Smooth muscle cell (in vitro differentiated cells): ENCODE data around the gene CMTM5. TPM values are rescaled to one million over a fixed set of nuclear protein-coding genes. Genes with fewer than 3 reads are reported as not detected.

Source experiments
- DNase-seq: peaks from one replicate; lab custom pipeline; 2025; ENCODE audit not compliant: unreplicated experiment; lab: John Stamatoyannopoulos, UW
- H2AFZ ChIP-seq: fragments of 200-600 bp; sonication (generic); 2 replicates; pipeline ENCODE4 v1.6.0; 2016; ENCODE audit warnings: antibody characterized with exemption, low read depth, mild to moderate bottlenecking
- H3F3A ChIP-seq: fragments of 200-600 bp; sonication (generic); 2 replicates; pipeline ENCODE4 v1.6.0; 2017; ENCODE audit warnings: antibody characterized with exemption, low read depth
- H3K27ac ChIP-seq: fragments of 200-600 bp; sonication (generic); 2 replicates; pipeline ENCODE4 v1.5.1; 2016; ENCODE audit warnings: low read depth, mild to moderate bottlenecking
- H3K27me3 ChIP-seq: fragments of 200-600 bp; sonication (generic); 2 replicates; pipeline ENCODE4 v1.6.1; 2016; ENCODE audit warnings: low read depth, mild to moderate bottlenecking
- H3K36me3 ChIP-seq: fragments of 200-600 bp; sonication (generic); 2 replicates; pipeline ENCODE4 v1.5.1; 2016; ENCODE audit warnings: low read depth
- H3K4me1 ChIP-seq: fragments of 200-600 bp; sonication (generic); 2 replicates; pipeline ENCODE4 v1.5.1; 2016; ENCODE audit warnings: low read depth
- H3K4me2 ChIP-seq: fragments of 200-600 bp; sonication (generic); 2 replicates; pipeline ENCODE4 v1.6.0; 2016; ENCODE audit warnings: mild to moderate bottlenecking
- H3K4me3 ChIP-seq: fragments of 200-600 bp; sonication (generic); 2 replicates; pipeline ENCODE4 v1.5.1; 2016; ENCODE audit warnings: mild to moderate bottlenecking
- H3K79me2 ChIP-seq: fragments of 200-600 bp; sonication (generic); 2 replicates; pipeline ENCODE4 v1.6.0; 2016; ENCODE audit warnings: low read depth, mild to moderate bottlenecking
- H3K9ac ChIP-seq: fragments of 200-600 bp; sonication (generic); 2 replicates; pipeline ENCODE4 v1.6.0; 2016; ENCODE audit warnings: low read depth
- H3K9me3 ChIP-seq: fragments of 200-600 bp; sonication (generic); replicated peaks from 2 replicates; pipeline ENCODE4 v1.5.1; 2016; ENCODE audit warnings: low read depth
- H4K20me1 ChIP-seq: fragments of 200-600 bp; sonication (generic); 2 replicates; pipeline ENCODE4 v1.6.0; 2016; ENCODE audit warnings: low read depth
- WGBS: methylation state at CpG from one replicate; pipeline ENCODE4 v1.1.7; 2016; ENCODE audit warnings: low lambda C conversion rate; 5-methylcytosine and 5-hydroxymethylcytosine counted together
- polyA plus RNA-seq: library from polyadenylated mRNA; unstranded; fragments of >200 nt; fragmentation: Nextera tagmentation; extraction: Ambion mirVana; gene quantifications from 2 replicates; pipeline ENCODE4 v1.2.1, GENCODE V29; 2016
- total RNA-seq: library from RNA; depleted of rRNA; stranded (reverse); fragments of >200 nt; gene quantifications from 2 replicates; pipeline ENCODE4 v1.2.3, GENCODE V29; 2014
- TF ChIP-seq, protein P1 (sequence below): fragments of 200-600 bp; sonication (generic); IDR thresholded peaks from 2 replicates; pipeline ENCODE4 v1.5.1; 2017; ENCODE audit warnings: borderline replicate concordance, mild to moderate bottlenecking, antibody characterized with exemption; ENCODE audit not compliant: insufficient read depth, poor library complexity, severe bottlenecking

Gene CMTM5
- total and polyA plus RNA-seq, 2 experiments from 2014 or later, result 0.59 TPM; not detected in 1

GRCh38 chr14:23364164-23365035, 12.4 kb upstream of the CMTM5 start:
- peak overlapping the region; percentile 88 for H3K27ac ChIP-seq
- peaks cover 22% of the 10 kb centered on the region for H3F3A ChIP-seq
- 6% methylated on average over 17 of the region's 21 CpGs for WGBS
- H3K4me2 ChIP-seq, result peak overlapping the region; percentile 97
- H3K79me2 ChIP-seq, result peaks cover 49% of the 10 kb centered on the region
- peak overlapping the region; percentile 87 for H3K9ac ChIP-seq
- H3K4me1 ChIP-seq, result peaks cover 43% of the 10 kb centered on the region
- H3K27me3 ChIP-seq, result no peaks in the 10 kb centered on the region
- peaks cover 41% of the 10 kb centered on the region for H4K20me1 ChIP-seq
- H3K9me3 ChIP-seq, result no peaks in the 10 kb centered on the region
- H3K36me3 ChIP-seq, result no peaks in the 10 kb centered on the region
- DNase-seq, result no peak
- H3K4me3 ChIP-seq, result peak overlapping the region; percentile 80
- peak overlapping the region; percentile 62 for H2AFZ ChIP-seq
- TF ChIP-seq, protein P1, sequence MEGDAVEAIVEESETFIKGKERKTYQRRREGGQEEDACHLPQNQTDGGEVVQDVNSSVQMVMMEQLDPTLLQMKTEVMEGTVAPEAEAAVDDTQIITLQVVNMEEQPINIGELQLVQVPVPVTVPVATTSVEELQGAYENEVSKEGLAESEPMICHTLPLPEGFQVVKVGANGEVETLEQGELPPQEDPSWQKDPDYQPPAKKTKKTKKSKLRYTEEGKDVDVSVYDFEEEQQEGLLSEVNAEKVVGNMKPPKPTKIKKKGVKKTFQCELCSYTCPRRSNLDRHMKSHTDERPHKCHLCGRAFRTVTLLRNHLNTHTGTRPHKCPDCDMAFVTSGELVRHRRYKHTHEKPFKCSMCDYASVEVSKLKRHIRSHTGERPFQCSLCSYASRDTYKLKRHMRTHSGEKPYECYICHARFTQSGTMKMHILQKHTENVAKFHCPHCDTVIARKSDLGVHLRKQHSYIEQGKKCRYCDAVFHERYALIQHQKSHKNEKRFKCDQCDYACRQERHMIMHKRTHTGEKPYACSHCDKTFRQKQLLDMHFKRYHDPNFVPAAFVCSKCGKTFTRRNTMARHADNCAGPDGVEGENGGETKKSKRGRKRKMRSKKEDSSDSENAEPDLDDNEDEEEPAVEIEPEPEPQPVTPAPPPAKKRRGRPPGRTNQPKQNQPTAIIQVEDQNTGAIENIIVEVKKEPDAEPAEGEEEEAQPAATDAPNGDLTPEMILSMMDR, result no peak

GRCh38 chr14:23365036-23365731, 11.7 kb upstream of the CMTM5 start, which contains the start of gene EFS:
TSS of gene EFS (minus strand) at chr14:23365172. CDS start at chr14:23365025, 147 bp downstream.
- Histone ChIP-seq H3K4me1 (peaks cover 43% of the 10 kb centered on the region), H3K27me3 (no peaks in the 10 kb centered on the region), H3K36me3 (no peaks in the 10 kb centered on the region), H3F3A (peaks cover 22% of the 10 kb centered on the region), H3K4me2 (peak within 1 kb of the TSS; percentile 97), H4K20me1 (peaks cover 34% of the 10 kb centered on the region), H3K27ac (peak within 1 kb of the TSS; percentile 88), H3K9ac (peak within 1 kb of the TSS; percentile 87), H3K9me3 (no peaks in the 10 kb centered on the region), H2AFZ (peak within 1 kb of the TSS; percentile 62), H3K4me3 (peak within 1 kb of the TSS; percentile 80), H3K79me2 (peaks cover 49% of the 10 kb centered on the region)
- TF ChIP-seq, protein P1, result no peak
- WGBS, result under 1% methylated on average over 66 of the region's 74 CpGs
- peak; percentile 42 for DNase-seq

DNA sequence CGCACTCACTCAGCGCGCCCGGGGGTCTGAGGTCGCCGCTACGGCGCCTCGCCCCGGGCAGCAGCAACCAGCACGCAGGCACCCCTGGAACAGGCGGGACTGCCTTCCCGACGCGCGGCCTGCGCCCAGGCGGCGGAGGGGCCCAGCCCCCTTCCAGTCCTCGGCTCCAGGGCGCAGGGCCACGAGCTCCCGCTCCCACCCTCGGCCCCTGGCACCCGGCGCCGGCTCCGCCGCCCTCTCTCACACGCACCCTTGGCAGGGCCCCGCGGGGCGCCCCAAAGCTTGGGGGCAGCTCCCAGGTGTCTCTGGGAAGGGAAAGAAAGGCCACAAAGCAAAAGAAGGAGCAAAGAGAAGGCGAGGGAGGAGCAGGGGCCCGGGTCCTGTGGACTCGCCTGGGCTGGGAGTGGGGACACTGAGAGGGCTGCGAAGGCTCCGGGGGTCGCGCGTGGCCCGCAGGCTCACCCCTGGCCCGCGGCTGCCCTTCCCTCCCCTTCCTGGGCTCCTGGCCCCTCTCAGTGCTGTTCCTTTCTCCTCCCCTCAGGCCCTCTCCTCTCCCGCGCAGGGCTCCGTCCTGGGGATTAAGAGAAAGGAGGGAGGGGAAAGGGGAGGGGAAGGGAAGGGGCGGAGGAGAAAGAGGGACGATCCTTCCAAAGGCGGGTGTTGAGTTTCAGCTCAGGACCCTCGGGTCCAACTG, 11.0 kb upstream of the CMTM5 start:
- WGBS, result 2% methylated on average over 40 of the region's 51 CpGs
- Histone ChIP-seq H3K9ac (peak overlapping the region; percentile 87), H3K27me3 (no peaks in the 10 kb centered on the region), H4K20me1 (peaks cover 27% of the 10 kb centered on the region), H3K9me3 (no peaks in the 10 kb centered on the region), H3K79me2 (peaks cover 47% of the 10 kb centered on the region), H3K4me2 (peak overlapping the region; percentile 97), H3K27ac (peak overlapping the region; percentile 88), H3F3A (peaks cover 22% of the 10 kb centered on the region), H3K4me3 (peak overlapping the region; percentile 80), H3K4me1 (peaks cover 43% of the 10 kb centered on the region), H2AFZ (peak overlapping the region; percentile 46), H3K36me3 (no peaks in the 10 kb centered on the region)
- peak; percentile 49 for DNase-seq
- TF ChIP-seq, protein P1, result no peak
